ENCODE data around the gene ZNF101.

The ZNF101 gene

GRCh38 chr19:19643158-19644053, 25.2 kb upstream of the ZNF101 start, which contains the start of gene GMIP:
GMIP (minus strand) TSS chr19:19643657; CDS start chr19:19643529, 128 bp downstream.
- H3K79me1 ChIP-seq (ENCODE audit: low read length): peaks cover 11% of the 10 kb centered on the region
- peak within 1 kb of the TSS; percentile 98 for H3K4me2 ChIP-seq (ENCODE audit: low read length)
- H3K23ac ChIP-seq (ENCODE audit: low read length): no peak within 1 kb of the TSS
- H2BK5ac ChIP-seq (ENCODE audit: low read depth, low read length, poor library complexity): peak within 1 kb of the TSS; percentile 24
- peak within 1 kb of the TSS; percentile 18 for H3K18ac ChIP-seq (ENCODE audit: low read length)
- H2BK120ac ChIP-seq (ENCODE audit: insufficient read depth, low read length, poor library complexity): peak within 1 kb of the TSS; percentile 15
- H2AK5ac ChIP-seq (ENCODE audit: low read length): peak within 1 kb of the TSS; percentile 32
- peak within 1 kb of the TSS; percentile 83 for H3K9ac ChIP-seq (ENCODE audit: low read length)
- H3K27me3 ChIP-seq (ENCODE audit: insufficient read depth, low read length): no peaks in the 10 kb centered on the region
- peak within 1 kb of the TSS; percentile 86 for H3K14ac ChIP-seq (ENCODE audit: low read length)
- peak within 1 kb of the TSS; percentile 20 for H4K12ac ChIP-seq (ENCODE audit: low read depth, low read length)
- peaks cover 3 to 5% of the 10 kb centered on the region in 2 experiments for H3K4me1 ChIP-seq (ENCODE audit: control insufficient read depth in 1 of 2, insufficient read depth in 2 of 2, low read length in 2 of 2)
- H4K8ac ChIP-seq (ENCODE audit: low read depth, low read length): peak within 1 kb of the TSS; percentile 73
- no peaks in the 10 kb centered on the region for H3K9me3 ChIP-seq (ENCODE audit: insufficient read depth, low read depth, low read length)
- H3K4me3 ChIP-seq (ENCODE audit: low read depth, low read length): peak within 1 kb of the TSS; percentile 85
- peak within 1 kb of the TSS; percentile 40 for H4K91ac ChIP-seq (ENCODE audit: low read depth, low read length)
- H3K4ac ChIP-seq (ENCODE audit: low read depth, low read length): peak within 1 kb of the TSS; percentile 49
- DNase-seq: peak; percentile 74 to 84
- H3K27ac ChIP-seq (ENCODE audit: low read depth, low read length): peak within 1 kb of the TSS; percentile 55
- WGBS (ENCODE audit: extremely low coverage, insufficient coverage, insufficient read length): no CpG with 5 or more reads among the region's 50 CpGs
- H2BK12ac ChIP-seq (ENCODE audit: low read length): no peak within 1 kb of the TSS
- H2AFZ ChIP-seq (ENCODE audit: insufficient read depth, low read length, poor library complexity): peak within 1 kb of the TSS; percentile 53
- H3K79me2 ChIP-seq (ENCODE audit: control insufficient read depth, insufficient read depth, low read length, poor library complexity): peaks cover 2% of the 10 kb centered on the region
- H3K36me3 ChIP-seq (ENCODE audit: control insufficient read depth in 1 of 2, insufficient read depth in 2 of 2, low read length in 2 of 2): peaks cover 46% of the 10 kb centered on the region in 2 experiments

- no peak for DNase-seq
- no CpG with 5 or more reads among the region's 5 CpGs for WGBS (ENCODE audit: extremely low coverage, insufficient coverage, insufficient read length)
Measured at GRCh38 chr19:19644054-19644388, 24.6 kb upstream of the ZNF101 start.

GRCh38 chr19:19645233-19645870, 23.3 kb upstream of the ZNF101 start:
- Histone ChIP-seq H2BK12ac (ENCODE audit: low read length) (no peak overlapping the region), H2AFZ (ENCODE audit: insufficient read depth, low read length, poor library complexity) (no peak overlapping the region), H3K27ac (ENCODE audit: low read depth, low read length) (no peak overlapping the region), H3K4me2 (ENCODE audit: low read length) (no peak overlapping the region), H4K91ac (ENCODE audit: low read depth, low read length) (no peak overlapping the region), H2AK5ac (ENCODE audit: low read length) (no peak overlapping the region), H3K27me3 (ENCODE audit: insufficient read depth, low read length) (no peaks in the 10 kb centered on the region), H3K9me3 (ENCODE audit: insufficient read depth, low read depth, low read length) (peaks cover 4% of the 10 kb centered on the region), H4K12ac (ENCODE audit: low read depth, low read length) (no peak overlapping the region), H3K4me1 (ENCODE audit: control insufficient read depth in 1 of 2, insufficient read depth in 2 of 2, low read length in 2 of 2) (peaks cover 3 to 5% of the 10 kb centered on the region in 2 experiments), H3K14ac (ENCODE audit: low read length) (no peak overlapping the region), H3K36me3 (ENCODE audit: control insufficient read depth in 1 of 2, insufficient read depth in 2 of 2, low read length in 2 of 2) (peaks cover 50 to 53% of the 10 kb centered on the region in 2 experiments), H3K23ac (ENCODE audit: low read length) (no peak overlapping the region), H3K18ac (ENCODE audit: low read length) (no peak overlapping the region), H3K9ac (ENCODE audit: low read length) (no peak overlapping the region), H3K4ac (ENCODE audit: low read depth, low read length) (no peak overlapping the region), H2BK120ac (ENCODE audit: insufficient read depth, low read length, poor library complexity) (no peak overlapping the region), H3K79me2 (ENCODE audit: control insufficient read depth, insufficient read depth, low read length, poor library complexity) (peaks cover 2% of the 10 kb centered on the region), H4K8ac (ENCODE audit: low read depth, low read length) (no peak overlapping the region), H2BK5ac (ENCODE audit: low read depth, low read length, poor library complexity) (no peak overlapping the region), H3K4me3 (ENCODE audit: low read depth, low read length) (no peak overlapping the region), H3K79me1 (ENCODE audit: low read length) (peaks cover 11% of the 10 kb centered on the region)
- WGBS (ENCODE audit: extremely low coverage, insufficient coverage, insufficient read length): no CpG with 5 or more reads among the region's 17 CpGs
- no peak for DNase-seq

More at GRCh38 chr19:19644054-19644388, 24.6 kb upstream of the ZNF101 start:
- Histone ChIP-seq H3K79me2 (ENCODE audit: control insufficient read depth, insufficient read depth, low read length, poor library complexity) (peaks cover 2% of the 10 kb centered on the region), H3K27ac (ENCODE audit: low read depth, low read length) (no peak overlapping the region), H2BK12ac (ENCODE audit: low read length) (no peak overlapping the region), H3K4me2 (ENCODE audit: low read length) (peak overlapping the region; percentile 98), H3K9me3 (ENCODE audit: insufficient read depth, low read depth, low read length) (no peaks in the 10 kb centered on the region), H3K27me3 (ENCODE audit: insufficient read depth, low read length) (no peaks in the 10 kb centered on the region), H3K23ac (ENCODE audit: low read length) (no peak overlapping the region), H2AFZ (ENCODE audit: insufficient read depth, low read length, poor library complexity) (no peak overlapping the region), H3K36me3 (ENCODE audit: control insufficient read depth in 1 of 2, insufficient read depth in 2 of 2, low read length in 2 of 2) (peaks cover 47% of the 10 kb centered on the region in 2 experiments), H3K4me1 (ENCODE audit: control insufficient read depth in 1 of 2, insufficient read depth in 2 of 2, low read length in 2 of 2) (peaks cover 3 to 5% of the 10 kb centered on the region in 2 experiments), H4K12ac (ENCODE audit: low read depth, low read length) (no peak overlapping the region), H2BK120ac (ENCODE audit: insufficient read depth, low read length, poor library complexity) (no peak overlapping the region), H3K4me3 (ENCODE audit: low read depth, low read length) (no peak overlapping the region), H2AK5ac (ENCODE audit: low read length) (no peak overlapping the region), H3K9ac (ENCODE audit: low read length) (no peak overlapping the region), H3K14ac (ENCODE audit: low read length) (no peak overlapping the region), H3K79me1 (ENCODE audit: low read length) (peaks cover 11% of the 10 kb centered on the region), H2BK5ac (ENCODE audit: low read depth, low read length, poor library complexity) (no peak overlapping the region), H3K4ac (ENCODE audit: low read depth, low read length) (no peak overlapping the region), H4K91ac (ENCODE audit: low read depth, low read length) (no peak overlapping the region), H3K18ac (ENCODE audit: low read length) (no peak overlapping the region), H4K8ac (ENCODE audit: low read depth, low read length) (no peak overlapping the region)

- H3K4me1 ChIP-seq (ENCODE audit: control insufficient read depth in 1 of 2, insufficient read depth in 2 of 2, low read length in 2 of 2): peaks cover 3 to 5% of the 10 kb centered on the region in 2 experiments
- peaks cover 2% of the 10 kb centered on the region for H3K79me2 ChIP-seq (ENCODE audit: control insufficient read depth, insufficient read depth, low read length, poor library complexity)
- peaks cover 62 to 65% of the 10 kb centered on the region in 2 experiments for H3K36me3 ChIP-seq (ENCODE audit: control insufficient read depth in 1 of 2, insufficient read depth in 2 of 2, low read length in 2 of 2)
- no peak overlapping the region for H4K12ac ChIP-seq (ENCODE audit: low read depth, low read length)
- no peak overlapping the region for H3K27ac ChIP-seq (ENCODE audit: low read depth, low read length)
- H4K91ac ChIP-seq (ENCODE audit: low read depth, low read length): no peak overlapping the region
- peaks cover 4% of the 10 kb centered on the region for H3K9me3 ChIP-seq (ENCODE audit: insufficient read depth, low read depth, low read length)
- H3K14ac ChIP-seq (ENCODE audit: low read length): no peak overlapping the region
- no peak overlapping the region for H3K4me3 ChIP-seq (ENCODE audit: low read depth, low read length)
- H2BK120ac ChIP-seq (ENCODE audit: insufficient read depth, low read length, poor library complexity): no peak overlapping the region
- H3K79me1 ChIP-seq (ENCODE audit: low read length): peaks cover 11% of the 10 kb centered on the region
- H3K9ac ChIP-seq (ENCODE audit: low read length): no peak overlapping the region
- no peak overlapping the region for H3K4ac ChIP-seq (ENCODE audit: low read depth, low read length)
- H3K23ac ChIP-seq (ENCODE audit: low read length): no peak overlapping the region
- no peak overlapping the region for H2AFZ ChIP-seq (ENCODE audit: insufficient read depth, low read length, poor library complexity)
- H2BK5ac ChIP-seq (ENCODE audit: low read depth, low read length, poor library complexity): no peak overlapping the region
- H3K18ac ChIP-seq (ENCODE audit: low read length): no peak overlapping the region
- H4K8ac ChIP-seq (ENCODE audit: low read depth, low read length): no peak overlapping the region
- H3K27me3 ChIP-seq (ENCODE audit: insufficient read depth, low read length): no peaks in the 10 kb centered on the region
- WGBS (ENCODE audit: extremely low coverage, insufficient coverage, insufficient read length): no CpG with 5 or more reads among the region's 29 CpGs
- H2BK12ac ChIP-seq (ENCODE audit: low read length): no peak overlapping the region
- DNase-seq: no peak
- no peak overlapping the region for H2AK5ac ChIP-seq (ENCODE audit: low read length)
- H3K4me2 ChIP-seq (ENCODE audit: low read length): no peak overlapping the region
Measured at GRCh38 chr19:19647037-19647835, 21.4 kb upstream of the ZNF101 start.
